Neural progenitor cell (in vitro differentiated cells): Measurements from ENCODE around the gene MOGAT1. TPM values are rescaled to one million over a fixed set of nuclear protein-coding genes. Genes with fewer than 3 reads are reported as not detected.

ENCODE experiments used
- DNase-seq: peaks from one replicate; pipeline ENCODE4 v3.0.0-alpha.2; 2016; ENCODE audit warnings: low spot score
- H2AFZ ChIP-seq: fragments of 200-600 bp; sonication (generic); replicated peaks from 2 replicates; pipeline ENCODE4 v1.6.1; 2016; ENCODE audit warnings: antibody characterized with exemption
- H3F3A ChIP-seq: fragments of 200-600 bp; sonication (generic); 2 replicates; pipeline ENCODE4 v1.6.1; 2016; ENCODE audit warnings: antibody characterized with exemption, low read depth
- H3K27ac ChIP-seq: fragments of 200-600 bp; sonication (generic); 2 replicates; pipeline ENCODE4 v1.5.1; 2016; ENCODE audit warnings: mild to moderate bottlenecking
- H3K27me3 ChIP-seq: fragments of 200-600 bp; sonication (generic); 2 replicates; pipeline ENCODE4 v1.6.1; 2016; ENCODE audit warnings: mild to moderate bottlenecking, moderate library complexity
- H3K36me3 ChIP-seq: fragments of 200-600 bp; sonication (generic); 2 replicates; pipeline ENCODE4 v1.5.1; 2016
- H3K4me1 ChIP-seq: fragments of 200-600 bp; sonication (generic); 2 replicates; pipeline ENCODE4 v1.6.1; 2016; ENCODE audit warnings: mixed run types
- H3K4me2 ChIP-seq: fragments of 200-600 bp; sonication (generic); 2 replicates; pipeline ENCODE4 v1.6.1; 2016
- H3K4me3 ChIP-seq: fragments of 200-600 bp; sonication (generic); 2 replicates; pipeline ENCODE4 v1.5.1; 2016
- H3K79me2 ChIP-seq: fragments of 200-600 bp; sonication (generic); 2 replicates; pipeline ENCODE4 v1.6.1; 2016; ENCODE audit warnings: low read depth
- H3K9ac ChIP-seq: fragments of 200-600 bp; sonication (generic); 2 replicates; pipeline ENCODE4 v1.6.1; 2016
- H3K9me3 ChIP-seq: fragments of 200-600 bp; sonication (generic); 2 replicates; pipeline ENCODE4 v1.5.1; 2016; ENCODE audit warnings: low read depth
- H4K20me1 ChIP-seq: fragments of 200-600 bp; sonication (generic); 2 replicates; pipeline ENCODE4 v1.6.1; 2016; ENCODE audit warnings: low read depth
- H3K27ac Mint-ChIP-seq: 3 replicates; pipeline ENCODE4 v1.8.0; 2021; ENCODE audit warnings: mixed read lengths
- H3K27me3 Mint-ChIP-seq: 2 replicates; pipeline ENCODE4 v1.8.0; 2022; ENCODE audit warnings: low read depth, mild to moderate bottlenecking, inconsistent platforms, moderate library complexity, mixed read lengths; ENCODE audit not compliant: insufficient read depth
- H3K36me3 Mint-ChIP-seq: 3 replicates; pipeline ENCODE4 v1.8.0; 2021; ENCODE audit warnings: mixed read lengths
- H3K4me1 Mint-ChIP-seq: 3 replicates; pipeline ENCODE4 v1.8.0; 2021; ENCODE audit warnings: mixed read lengths
- H3K4me3 Mint-ChIP-seq: 3 replicates; pipeline ENCODE4 v1.8.0; 2021; ENCODE audit warnings: mild to moderate bottlenecking, moderate library complexity, mixed read lengths
- H3K9me3 Mint-ChIP-seq: 3 replicates; pipeline ENCODE4 v1.8.0; 2020; ENCODE audit warnings: mixed read lengths
- EZH2 ChIP-seq: fragments of 200-600 bp; sonication (generic); IDR thresholded peaks from 2 replicates; pipeline ENCODE4 v1.6.1; 2017; ENCODE audit warnings: antibody characterized with exemption, mild to moderate bottlenecking, moderate library complexity
- EZH2phosphoT487 ChIP-seq: fragments of 200-600 bp; sonication (generic); IDR thresholded peaks from 2 replicates; pipeline ENCODE4 v1.6.1; 2017; ENCODE audit warnings: antibody characterized with exemption
- total RNA-seq: library from RNA; depleted of rRNA; stranded (reverse); fragments of >200 nt; gene quantifications from 2 replicates; pipeline ENCODE4 v1.2.3, GENCODE V29; 2015; ENCODE audit warnings: low replicate concordance
- TF ChIP-seq, protein P1 (sequence below): fragments of 200-600 bp; sonication (generic); IDR thresholded peaks from 2 replicates; pipeline ENCODE4 v1.5.1; 2017; ENCODE audit warnings: antibody characterized with exemption, mild to moderate bottlenecking

MOGAT1 gene
- total RNA-seq, 1 donor from 2014 or later = 2.0 TPM

DNA sequence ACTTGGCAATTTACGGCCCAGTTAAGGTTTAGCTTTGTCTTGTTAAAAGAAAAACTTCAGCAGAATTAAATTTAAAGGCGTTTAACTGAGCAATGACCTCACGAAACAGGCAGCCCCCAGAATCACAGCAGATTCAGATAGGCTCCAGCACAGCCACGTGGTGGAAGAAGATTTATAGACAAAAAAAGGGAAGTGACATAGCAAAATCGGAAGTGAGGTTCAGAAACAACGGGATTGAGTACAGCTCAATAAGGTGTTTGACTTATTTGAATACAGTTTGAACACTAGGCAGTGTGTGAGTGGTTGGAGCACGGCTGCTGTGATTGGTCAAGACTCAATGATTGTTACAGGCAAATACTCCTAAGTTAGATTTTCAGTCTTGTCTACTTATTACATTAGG is 79.8 kb downstream of the MOGAT1 start:
- Mint-ChIP-seq H3K4me1 (peaks cover 41% of the 10 kb centered on the region), H3K4me3 (no peak overlapping the region), H3K36me3 (no peaks in the 10 kb centered on the region), H3K9me3 (no peaks in the 10 kb centered on the region), H3K27ac (no peak overlapping the region), H3K27me3 (peaks cover 21% of the 10 kb centered on the region)
- peaks cover 43% of the 10 kb centered on the region for H3K4me1 ChIP-seq
- peaks cover 30% of the 10 kb centered on the region for H4K20me1 ChIP-seq
- H3K9me3 ChIP-seq = no peaks in the 10 kb centered on the region
- H3K9ac ChIP-seq = no peak overlapping the region
- H3K4me2 ChIP-seq = peak overlapping the region; percentile 59
- no peaks in the 10 kb centered on the region for H3K79me2 ChIP-seq
- DNase-seq = no peak
- TF ChIP-seq EZH2 = no peak
- TF ChIP-seq EZH2phosphoT487 = no peak
- TF ChIP-seq, protein P1, sequence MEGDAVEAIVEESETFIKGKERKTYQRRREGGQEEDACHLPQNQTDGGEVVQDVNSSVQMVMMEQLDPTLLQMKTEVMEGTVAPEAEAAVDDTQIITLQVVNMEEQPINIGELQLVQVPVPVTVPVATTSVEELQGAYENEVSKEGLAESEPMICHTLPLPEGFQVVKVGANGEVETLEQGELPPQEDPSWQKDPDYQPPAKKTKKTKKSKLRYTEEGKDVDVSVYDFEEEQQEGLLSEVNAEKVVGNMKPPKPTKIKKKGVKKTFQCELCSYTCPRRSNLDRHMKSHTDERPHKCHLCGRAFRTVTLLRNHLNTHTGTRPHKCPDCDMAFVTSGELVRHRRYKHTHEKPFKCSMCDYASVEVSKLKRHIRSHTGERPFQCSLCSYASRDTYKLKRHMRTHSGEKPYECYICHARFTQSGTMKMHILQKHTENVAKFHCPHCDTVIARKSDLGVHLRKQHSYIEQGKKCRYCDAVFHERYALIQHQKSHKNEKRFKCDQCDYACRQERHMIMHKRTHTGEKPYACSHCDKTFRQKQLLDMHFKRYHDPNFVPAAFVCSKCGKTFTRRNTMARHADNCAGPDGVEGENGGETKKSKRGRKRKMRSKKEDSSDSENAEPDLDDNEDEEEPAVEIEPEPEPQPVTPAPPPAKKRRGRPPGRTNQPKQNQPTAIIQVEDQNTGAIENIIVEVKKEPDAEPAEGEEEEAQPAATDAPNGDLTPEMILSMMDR = no peak
- H3K4me3 ChIP-seq = no peak overlapping the region
- peaks cover 44% of the 10 kb centered on the region for H3F3A ChIP-seq
- H3K36me3 ChIP-seq = no peaks in the 10 kb centered on the region
- H3K27ac ChIP-seq = no peak overlapping the region
- H2AFZ ChIP-seq = no peak overlapping the region
- peaks cover 81% of the 10 kb centered on the region for H3K27me3 ChIP-seq

DNA sequence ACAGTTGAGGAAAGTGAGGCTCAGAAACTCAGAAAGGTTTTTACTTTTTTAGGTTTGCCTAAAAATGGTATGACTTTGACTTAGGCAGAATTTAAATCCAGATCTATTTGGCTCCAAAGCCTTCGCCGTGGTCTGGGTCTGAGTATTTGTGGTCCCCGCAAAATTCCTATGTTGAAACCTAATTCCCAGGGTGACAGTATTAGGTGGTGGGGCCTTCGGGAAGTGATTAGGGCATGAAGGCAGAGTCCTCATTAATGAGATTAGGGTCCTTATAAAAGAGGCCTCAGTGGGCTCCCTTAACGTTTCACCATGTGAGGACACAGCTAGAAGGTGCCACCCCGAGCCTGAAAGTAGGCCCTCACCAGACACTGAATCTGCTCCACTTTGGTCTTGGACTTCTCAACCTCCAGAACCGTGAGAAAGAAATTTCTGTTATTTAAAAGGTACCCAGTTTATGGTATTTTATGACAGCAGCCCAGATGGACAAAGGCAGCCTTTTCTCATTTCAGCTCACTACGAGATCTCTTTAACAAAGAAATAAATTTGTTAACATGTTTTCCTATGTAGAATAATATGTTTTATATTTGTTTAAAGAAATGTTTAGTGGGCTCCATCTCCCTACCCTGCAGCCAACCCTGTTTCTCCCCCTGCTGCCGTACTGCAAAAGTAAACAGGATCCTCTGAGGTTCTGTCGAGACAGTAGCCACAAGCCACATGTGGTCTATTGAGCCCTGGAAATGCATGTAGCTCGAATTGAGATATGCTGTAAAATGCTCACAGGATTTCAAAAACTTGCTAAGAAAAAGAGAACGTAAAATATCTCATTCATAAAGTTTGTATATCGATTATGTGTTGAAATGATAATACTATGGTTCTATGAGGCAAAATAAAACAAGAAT is 80.6 kb downstream of the MOGAT1 start:
- TF ChIP-seq EZH2 = no peak
- TF ChIP-seq, protein P1 = no peak
- TF ChIP-seq EZH2phosphoT487 = no peak
- Histone ChIP-seq H4K20me1 (peaks cover 30% of the 10 kb centered on the region), H3K4me2 (peak overlapping the region; percentile 59), H3K36me3 (no peaks in the 10 kb centered on the region), H3K9me3 (no peaks in the 10 kb centered on the region), H3K4me1 (peaks cover 46% of the 10 kb centered on the region), H3K79me2 (no peaks in the 10 kb centered on the region), H3K4me3 (peak overlapping the region; percentile 10), H3K27me3 (peaks cover 81% of the 10 kb centered on the region), H2AFZ (no peak overlapping the region), H3K27ac (peak overlapping the region; percentile 57), H3K9ac (no peak overlapping the region), H3F3A (peaks cover 44% of the 10 kb centered on the region)
- Mint-ChIP-seq H3K36me3 (no peaks in the 10 kb centered on the region), H3K27ac (peak overlapping the region; percentile 46), H3K9me3 (no peaks in the 10 kb centered on the region), H3K4me3 (no peak overlapping the region), H3K4me1 (peaks cover 47% of the 10 kb centered on the region), H3K27me3 (peaks cover 21% of the 10 kb centered on the region)
- peak; percentile 65 for DNase-seq

DNA sequence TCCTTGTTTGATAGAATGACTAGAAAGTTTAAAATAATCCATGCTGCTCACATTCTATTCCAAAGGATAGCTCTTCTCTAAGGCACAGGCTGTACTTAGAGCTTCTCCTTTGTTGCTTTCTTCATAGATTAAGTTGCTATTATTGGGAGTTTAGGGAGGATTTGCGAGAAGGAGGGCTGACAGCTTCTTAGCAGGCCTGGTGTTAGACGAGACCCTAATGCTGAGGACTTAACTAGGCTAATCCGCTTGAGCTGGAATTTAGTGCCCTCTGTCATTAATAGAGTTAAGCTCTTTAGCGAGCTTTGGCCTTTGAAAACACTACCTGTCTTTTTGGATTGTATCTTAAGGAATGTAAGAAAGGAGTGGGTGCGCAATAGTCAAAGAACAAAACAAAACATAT is 81.3 kb downstream of the MOGAT1 start:
- peak; percentile 95 for DNase-seq
- TF ChIP-seq, protein P1 = no peak
- TF ChIP-seq EZH2phosphoT487 (peak; percentile 100), EZH2 (no peak)
- Histone ChIP-seq H3K79me2 (no peaks in the 10 kb centered on the region), H4K20me1 (peaks cover 26% of the 10 kb centered on the region), H3K4me1 (peaks cover 40% of the 10 kb centered on the region), H3K4me3 (peak overlapping the region; percentile 24), H3K4me2 (peak overlapping the region; percentile 71), H3F3A (peaks cover 38% of the 10 kb centered on the region), H3K9ac (no peak overlapping the region), H2AFZ (no peak overlapping the region), H3K27me3 (peaks cover 81% of the 10 kb centered on the region), H3K27ac (peak overlapping the region; percentile 89), H3K9me3 (no peaks in the 10 kb centered on the region), H3K36me3 (no peaks in the 10 kb centered on the region)
- H3K36me3 Mint-ChIP-seq = no peaks in the 10 kb centered on the region
- H3K9me3 Mint-ChIP-seq = no peaks in the 10 kb centered on the region
- H3K27ac Mint-ChIP-seq = peak overlapping the region; percentile 34
- H3K4me1 Mint-ChIP-seq = peaks cover 43% of the 10 kb centered on the region
- H3K27me3 Mint-ChIP-seq = peaks cover 25% of the 10 kb centered on the region
- no peak overlapping the region for H3K4me3 Mint-ChIP-seq
